Stimulated activated CD8-positive, alpha-beta memory T cell treated with anti-CD3 and anti-CD28 coated beads, Interleukin-15, amount 100 ng/mL, for 24 hours (primary cell): ENCODE data around the gene OAF.
"Not testable (repeated sequence)": the region's sequence is repeated elsewhere in the genome, so short reads cannot be mapped to it uniquely, and the experiment has no call there.

Experiments used
- DNase-seq: peaks from one replicate; pipeline ENCODE4 v3.0.0-alpha.2; 2020; ENCODE audit warnings: low read depth

OAF gene

GRCh38 chr11:120243221-120243620 lies 32.4 kb downstream of the OAF start:
- no peak for DNase-seq

GRCh38 chr11:120244476-120245365 lies 33.9 kb downstream of the OAF start:
- DNase-seq: no peak

GRCh38 chr11:120245434-120245833 lies 34.6 kb downstream of the OAF start:
- DNase-seq: no peak

GRCh38 chr11:120248551-120249278 lies 37.9 kb downstream of the OAF start:
- DNase-seq: no peak

- no peak for DNase-seq
These were observed 38.7 kb downstream of the OAF start for GRCh38 chr11:120249279-120250262.

GRCh38 chr11:120253377-120253776 lies 42.5 kb downstream of the OAF start:
- not testable (repeated sequence) for DNase-seq

- no peak for DNase-seq
These were observed 44.1 kb downstream of the OAF start for GRCh38 chr11:120254788-120255518.

- no peak for DNase-seq
These were observed 44.7 kb downstream of the OAF start for GRCh38 chr11:120255519-120255866.

- DNase-seq: no peak
These were observed 45.3 kb downstream of the OAF start for GRCh38 chr11:120256178-120256577.

GRCh38 chr11:120256779-120257178 lies 45.9 kb downstream of the OAF start:
- DNase-seq: no peak

- DNase-seq: no peak
These were observed 46.5 kb downstream of the OAF start for GRCh38 chr11:120257346-120257745.

GRCh38 chr11:120258661-120259060 lies 47.8 kb downstream of the OAF start:
- DNase-seq: no peak

- no peak for DNase-seq
These were observed 48.4 kb downstream of the OAF start for GRCh38 chr11:120259241-120259640.

GRCh38 chr11:120259988-120260565 lies 49.2 kb downstream of the OAF start:
- DNase-seq: no peak

GRCh38 chr11:120260616-120261015 lies 49.8 kb downstream of the OAF start:
- DNase-seq: no peak

- no peak for DNase-seq
These were observed 50.5 kb downstream of the OAF start for GRCh38 chr11:120261321-120261720.

GRCh38 chr11:120261931-120262330 lies 51.1 kb downstream of the OAF start:
- no peak for DNase-seq

- no peak for DNase-seq
These were observed 56.5 kb downstream of the OAF start for GRCh38 chr11:120267319-120267718.

- DNase-seq: no peak
These were observed 57.9 kb downstream of the OAF start for GRCh38 chr11:120268686-120269085.

- no peak for DNase-seq
These were observed 59.6 kb downstream of the OAF start for GRCh38 chr11:120270386-120270785.

- DNase-seq: no peak
These were observed 60.8 kb downstream of the OAF start for GRCh38 chr11:120271672-120272071.
